ENCODE measurements around the gene ROS1.

ROS1 gene

GRCh38 chr6:117448732-117449485 is 23.2 kb upstream of the ROS1 start:
- ATAC-seq, result peak; percentile 93
- TF ChIP-seq SNAI2 (CRISPR knock-in tag; IDR thresholded peaks at IDR 0.05) (no peak), ZFP3 (CRISPR knock-in tag; IDR thresholded peaks at IDR 0.05) (no peak), TOX (CRISPR knock-in tag; IDR thresholded peaks at IDR 0.05; ENCODE audit: borderline replicate concordance) (no peak), GLIS3 (CRISPR knock-in tag; IDR thresholded peaks at IDR 0.05) (no peak), TSHZ2 (CRISPR knock-in tag; IDR thresholded peaks at IDR 0.05) (no peak), OSR1 (CRISPR knock-in tag; IDR thresholded peaks at IDR 0.05) (no peak), ZNF565 (CRISPR knock-in tag; conservative IDR thresholded peaks at IDR 0.05; ENCODE audit: low read depth) (no peak), TCF4 (CRISPR knock-in tag; IDR thresholded peaks at IDR 0.05; ENCODE audit: borderline replicate concordance) (no peak), RARB (CRISPR knock-in tag; IDR thresholded peaks at IDR 0.05) (no peak), PPARA (CRISPR knock-in tag; IDR thresholded peaks at IDR 0.05; ENCODE audit: borderline replicate concordance) (no peak)

GRCh38 chr6:117448011-117448410 is 22.3 kb upstream of the ROS1 start:
- ATAC-seq, result peak; percentile 46
- no peak for TF ChIP-seq CSDC2 (CRISPR knock-in tag; IDR thresholded peaks at IDR 0.05)
- TF ChIP-seq ARNTL (CRISPR knock-in tag; IDR thresholded peaks at IDR 0.05; ENCODE audit: borderline replicate concordance, low read depth), result no peak
- TF ChIP-seq ZFP3 (CRISPR knock-in tag; IDR thresholded peaks at IDR 0.05), result no peak
- TF ChIP-seq ISL1 (CRISPR knock-in tag; IDR thresholded peaks at IDR 0.05), result no peak
- no peak for TF ChIP-seq ZFP30 (CRISPR knock-in tag; IDR thresholded peaks at IDR 0.05)
- TF ChIP-seq CSRNP3 (CRISPR knock-in tag; IDR thresholded peaks at IDR 0.05), result no peak
- TF ChIP-seq SNAI2 (CRISPR knock-in tag; IDR thresholded peaks at IDR 0.05), result no peak
- no peak for TF ChIP-seq CREB5 (CRISPR knock-in tag; IDR thresholded peaks at IDR 0.05; ENCODE audit: low read depth)
- no peak for TF ChIP-seq RARB (CRISPR knock-in tag; IDR thresholded peaks at IDR 0.05)
- TF ChIP-seq OSR1 (CRISPR knock-in tag; IDR thresholded peaks at IDR 0.05), result no peak
- no peak for TF ChIP-seq ZNF565 (CRISPR knock-in tag; conservative IDR thresholded peaks at IDR 0.05; ENCODE audit: low read depth)
- TF ChIP-seq TOX (CRISPR knock-in tag; IDR thresholded peaks at IDR 0.05; ENCODE audit: borderline replicate concordance), result no peak
- TF ChIP-seq ZNF70 (CRISPR knock-in tag; IDR thresholded peaks at IDR 0.05), result no peak
- no peak for TF ChIP-seq BACH2 (CRISPR knock-in tag; IDR thresholded peaks at IDR 0.05; ENCODE audit: borderline replicate concordance)
- TF ChIP-seq ZC3H10 (CRISPR knock-in tag; IDR thresholded peaks at IDR 0.05), result no peak
- no peak for TF ChIP-seq TSHZ2 (CRISPR knock-in tag; IDR thresholded peaks at IDR 0.05)
- no peak for TF ChIP-seq PATZ1 (CRISPR knock-in tag; IDR thresholded peaks at IDR 0.05; ENCODE audit: borderline replicate concordance)
- no peak for TF ChIP-seq PPARA (CRISPR knock-in tag; IDR thresholded peaks at IDR 0.05; ENCODE audit: borderline replicate concordance)
- TF ChIP-seq ZNF8 (CRISPR knock-in tag; IDR thresholded peaks at IDR 0.05), result no peak
